ENCODE results near the gene UBLCP1. TPM values are rescaled to one million over a fixed set of nuclear protein-coding genes. Genes with fewer than 3 reads are reported as not detected.

UBLCP1 gene
- total and polyA plus RNA-seq, 2 of the 13 experiments (the other 11 are each of a cell fraction or from before 2014, with no cell fraction given): 6.5 to 12.6 TPM

DNA sequence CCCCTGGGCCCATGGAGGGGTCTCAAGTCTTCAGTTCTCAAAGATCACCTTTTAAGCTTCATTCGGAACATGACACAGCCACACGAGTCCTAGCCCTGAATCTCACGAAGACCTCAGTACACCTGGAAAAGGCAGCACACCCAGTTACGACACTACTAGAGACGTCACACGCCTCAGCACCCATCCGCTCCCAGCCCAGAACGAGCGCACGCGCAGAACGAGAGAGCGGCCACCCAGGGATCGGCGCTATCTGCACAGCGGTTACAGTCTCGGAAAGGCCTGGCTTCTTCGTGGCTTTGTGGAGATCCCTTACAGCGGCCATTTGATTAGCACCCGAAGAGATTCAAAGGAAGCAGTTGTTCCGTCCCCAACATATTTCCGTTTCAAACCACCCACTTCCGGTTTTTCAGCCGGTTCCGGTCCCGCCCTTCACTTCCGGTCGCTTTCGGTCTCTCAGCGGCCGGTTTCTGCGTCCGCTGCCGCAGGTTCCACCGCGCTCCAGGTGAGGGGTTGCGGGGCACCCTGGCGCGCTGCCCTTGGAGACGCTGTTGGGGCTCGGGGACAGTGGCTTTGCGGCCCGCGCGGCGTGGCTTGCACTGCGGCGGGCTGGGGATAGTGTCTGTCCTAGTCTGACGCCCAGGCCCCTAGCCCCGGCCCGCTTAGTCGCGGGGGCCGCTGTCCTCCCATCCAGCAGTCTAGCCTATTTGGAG, at the start of gene UBLCP1 (continued):
- TF ChIP-seq ZNF83 (CRISPR knock-in tag; IDR thresholded peaks at IDR 0.05; ENCODE audit: borderline replicate concordance) (0 out of 2 replicates have a peak, but pooled peaks have one; percentile 64), ZC3H13 (CRISPR knock-in tag; IDR thresholded peaks at IDR 0.05) (no peak), KLF9 (CRISPR knock-in tag; IDR thresholded peaks at IDR 0.05; ENCODE audit: low read depth) (no peak), ZBTB10 (CRISPR knock-in tag; IDR thresholded peaks at IDR 0.05; ENCODE audit: borderline replicate concordance) (0 out of 2 replicates have a peak, but pooled peaks have one; percentile 12), EED (CRISPR knock-in tag; IDR thresholded peaks at IDR 0.05) (0 out of 2 replicates have a peak, but pooled peaks have one; percentile 35), ZNF746 (CRISPR knock-in tag; IDR thresholded peaks at IDR 0.05) (0 out of 2 replicates have a peak, but pooled peaks have one; percentile 54), NCOR1 (IDR thresholded peaks at IDR 0.05; ENCODE audit: borderline replicate concordance, low read length) (no peak)
- TF ChIP-seq, protein P1, sequence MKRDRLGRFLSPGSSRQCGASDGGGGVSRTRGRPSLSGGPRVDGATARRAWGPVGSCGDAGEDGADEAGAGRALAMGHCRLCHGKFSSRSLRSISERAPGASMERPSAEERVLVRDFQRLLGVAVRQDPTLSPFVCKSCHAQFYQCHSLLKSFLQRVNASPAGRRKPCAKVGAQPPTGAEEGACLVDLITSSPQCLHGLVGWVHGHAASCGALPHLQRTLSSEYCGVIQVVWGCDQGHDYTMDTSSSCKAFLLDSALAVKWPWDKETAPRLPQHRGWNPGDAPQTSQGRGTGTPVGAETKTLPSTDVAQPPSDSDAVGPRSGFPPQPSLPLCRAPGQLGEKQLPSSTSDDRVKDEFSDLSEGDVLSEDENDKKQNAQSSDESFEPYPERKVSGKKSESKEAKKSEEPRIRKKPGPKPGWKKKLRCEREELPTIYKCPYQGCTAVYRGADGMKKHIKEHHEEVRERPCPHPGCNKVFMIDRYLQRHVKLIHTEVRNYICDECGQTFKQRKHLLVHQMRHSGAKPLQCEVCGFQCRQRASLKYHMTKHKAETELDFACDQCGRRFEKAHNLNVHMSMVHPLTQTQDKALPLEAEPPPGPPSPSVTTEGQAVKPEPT (CRISPR knock-in tag; IDR thresholded peaks at IDR 0.05; ENCODE audit: low read depth): no peak
- TF ChIP-seq, protein P2, sequence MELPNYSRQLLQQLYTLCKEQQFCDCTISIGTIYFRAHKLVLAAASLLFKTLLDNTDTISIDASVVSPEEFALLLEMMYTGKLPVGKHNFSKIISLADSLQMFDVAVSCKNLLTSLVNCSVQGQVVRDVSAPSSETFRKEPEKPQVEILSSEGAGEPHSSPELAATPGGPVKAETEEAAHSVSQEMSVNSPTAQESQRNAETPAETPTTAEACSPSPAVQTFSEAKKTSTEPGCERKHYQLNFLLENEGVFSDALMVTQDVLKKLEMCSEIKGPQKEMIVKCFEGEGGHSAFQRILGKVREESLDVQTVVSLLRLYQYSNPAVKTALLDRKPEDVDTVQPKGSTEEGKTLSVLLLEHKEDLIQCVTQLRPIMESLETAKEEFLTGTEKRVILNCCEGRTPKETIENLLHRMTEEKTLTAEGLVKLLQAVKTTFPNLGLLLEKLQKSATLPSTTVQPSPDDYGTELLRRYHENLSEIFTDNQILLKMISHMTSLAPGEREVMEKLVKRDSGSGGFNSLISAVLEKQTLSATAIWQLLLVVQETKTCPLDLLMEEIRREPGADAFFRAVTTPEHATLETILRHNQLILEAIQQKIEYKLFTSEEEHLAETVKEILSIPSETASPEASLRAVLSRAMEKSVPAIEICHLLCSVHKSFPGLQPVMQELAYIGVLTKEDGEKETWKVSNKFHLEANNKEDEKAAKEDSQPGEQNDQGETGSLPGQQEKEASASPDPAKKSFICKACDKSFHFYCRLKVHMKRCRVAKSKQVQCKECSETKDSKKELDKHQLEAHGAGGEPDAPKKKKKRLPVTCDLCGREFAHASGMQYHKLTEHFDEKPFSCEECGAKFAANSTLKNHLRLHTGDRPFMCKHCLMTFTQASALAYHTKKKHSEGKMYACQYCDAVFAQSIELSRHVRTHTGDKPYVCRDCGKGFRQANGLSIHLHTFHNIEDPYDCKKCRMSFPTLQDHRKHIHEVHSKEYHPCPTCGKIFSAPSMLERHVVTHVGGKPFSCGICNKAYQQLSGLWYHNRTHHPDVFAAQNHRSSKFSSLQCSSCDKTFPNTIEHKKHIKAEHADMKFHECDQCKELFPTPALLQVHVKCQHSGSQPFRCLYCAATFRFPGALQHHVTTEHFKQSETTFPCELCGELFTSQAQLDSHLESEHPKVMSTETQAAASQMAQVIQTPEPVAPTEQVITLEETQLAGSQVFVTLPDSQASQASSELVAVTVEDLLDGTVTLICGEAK (IDR thresholded peaks at IDR 0.05): peak; percentile 95
- TF ChIP-seq, protein P2 (CRISPR knock-in tag; IDR thresholded peaks at IDR 0.05): no peak; the same call in 1 of the 2 replicates
- TF ChIP-seq, protein P3, sequence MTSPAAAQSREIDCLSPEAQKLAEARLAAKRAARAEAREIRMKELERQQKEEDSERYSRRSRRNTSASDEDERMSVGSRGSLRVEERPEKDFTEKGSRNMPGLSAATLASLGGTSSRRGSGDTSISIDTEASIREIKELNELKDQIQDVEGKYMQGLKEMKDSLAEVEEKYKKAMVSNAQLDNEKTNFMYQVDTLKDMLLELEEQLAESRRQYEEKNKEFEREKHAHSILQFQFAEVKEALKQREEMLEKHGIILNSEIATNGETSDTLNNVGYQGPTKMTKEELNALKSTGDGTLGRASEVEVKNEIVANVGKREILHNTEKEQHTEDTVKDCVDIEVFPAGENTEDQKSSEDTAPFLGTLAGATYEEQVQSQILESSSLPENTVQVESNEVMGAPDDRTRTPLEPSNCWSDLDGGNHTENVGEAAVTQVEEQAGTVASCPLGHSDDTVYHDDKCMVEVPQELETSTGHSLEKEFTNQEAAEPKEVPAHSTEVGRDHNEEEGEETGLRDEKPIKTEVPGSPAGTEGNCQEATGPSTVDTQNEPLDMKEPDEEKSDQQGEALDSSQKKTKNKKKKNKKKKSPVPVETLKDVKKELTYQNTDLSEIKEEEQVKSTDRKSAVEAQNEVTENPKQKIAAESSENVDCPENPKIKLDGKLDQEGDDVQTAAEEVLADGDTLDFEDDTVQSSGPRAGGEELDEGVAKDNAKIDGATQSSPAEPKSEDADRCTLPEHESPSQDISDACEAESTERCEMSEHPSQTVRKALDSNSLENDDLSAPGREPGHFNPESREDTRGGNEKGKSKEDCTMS (CRISPR knock-in tag; conservative IDR thresholded peaks at IDR 0.05): no peak
